OCI-LY1 (cell line): ENCODE results near the gene THTPA.
"Not testable (repeated sequence)": the region's sequence is repeated elsewhere in the genome, so short reads cannot be mapped to it uniquely, and the experiment has no call there.

Source experiments
- H2AFZ ChIP-seq: fragments of 200-600 bp; sonication (generic), shearing (Covaris generic); 2 replicates; pipeline ENCODE4 v1.6.0; 2014; ENCODE audit warnings: antibody characterized with exemption, mild to moderate bottlenecking, low read length
- H3F3A ChIP-seq: fragments of 200-600 bp; sonication (generic), shearing (Covaris generic); 2 replicates; pipeline ENCODE4 v1.6.0; 2014; ENCODE audit warnings: mild to moderate bottlenecking, antibody characterized with exemption, low read length, moderate library complexity; ENCODE audit not compliant: insufficient read depth
- H3K27ac ChIP-seq: fragments of 200-600 bp; sonication (generic); 2 replicates; pipeline ENCODE4 v1.5.1; 2014; ENCODE audit warnings: low read length, mixed run types, mild to moderate bottlenecking, low read depth; ENCODE audit not compliant: poor library complexity, severe bottlenecking
- H3K27me3 ChIP-seq: fragments of 200-600 bp; sonication (generic); 2 replicates; pipeline ENCODE4 v1.6.0; 2014; ENCODE audit warnings: antibody characterized with exemption, mild to moderate bottlenecking, low read length, moderate library complexity; ENCODE audit not compliant: insufficient read depth
- H3K36me3 ChIP-seq: fragments of 200-600 bp; sonication (generic); 2 replicates; pipeline ENCODE4 v1.6.1; 2014; ENCODE audit warnings: mild to moderate bottlenecking, antibody characterized with exemption, low read length, moderate library complexity, mixed read lengths; ENCODE audit not compliant: insufficient read depth
- H3K4me1 ChIP-seq: fragments of 200-600 bp; sonication (generic); 2 replicates; pipeline ENCODE4 v1.5.1; 2014; ENCODE audit warnings: mild to moderate bottlenecking, low read length, moderate library complexity; ENCODE audit not compliant: insufficient read depth, severe bottlenecking
- H3K4me2 ChIP-seq: fragments of 200-600 bp; sonication (generic), shearing (Covaris generic); 2 replicates; pipeline ENCODE4 v1.6.1; 2014; ENCODE audit warnings: low read length
- H3K4me3 ChIP-seq: fragments of 200-600 bp; sonication (generic); 2 replicates; pipeline ENCODE4 v1.5.1; 2014; ENCODE audit warnings: low read length, low read depth, mild to moderate bottlenecking, mixed read lengths; ENCODE audit not compliant: poor library complexity, severe bottlenecking
- H3K79me2 ChIP-seq: fragments of 200-600 bp; shearing (Covaris generic); 2 replicates; pipeline ENCODE4 v1.6.1; 2016; ENCODE audit warnings: mixed run types, low read length, mixed read lengths; ENCODE audit not compliant: insufficient read depth
- H3K9ac ChIP-seq: fragments of 200-600 bp; sonication (generic), shearing (Covaris generic); 2 replicates; pipeline ENCODE4 v1.6.1; 2014; ENCODE audit warnings: mild to moderate bottlenecking, low read length, mixed read lengths
- H3K9me2 ChIP-seq: fragments of 200-600 bp; sonication (generic), shearing (Covaris generic); 2 replicates; pipeline ENCODE4 v1.6.1; 2014; ENCODE audit warnings: low read depth, mild to moderate bottlenecking, low read length, mixed read lengths
- H3K9me3 ChIP-seq: fragments of 200-600 bp; shearing (Covaris generic); 2 replicates; pipeline ENCODE4 v1.6.1; 2014; ENCODE audit warnings: low read length, mixed read lengths
- H4K20me1 ChIP-seq: fragments of 200-600 bp; sonication (generic), shearing (Covaris generic); 2 replicates; pipeline ENCODE4 v1.6.0; 2016; ENCODE audit warnings: mild to moderate bottlenecking, low read length; ENCODE audit not compliant: insufficient read depth
- EZH2 ChIP-seq: fragments of 200-600 bp; sonication (generic), shearing (Covaris generic); IDR thresholded peaks from 2 replicates; pipeline ENCODE4 v1.8.0; 2017; ENCODE audit warnings: borderline replicate concordance, mixed run types, mild to moderate bottlenecking, antibody characterized with exemption, low read length, moderate library complexity, mixed read lengths
- TF ChIP-seq, protein P1 (sequence below): fragments of 200-600 bp; sonication (generic), shearing (Covaris generic); IDR thresholded peaks from 2 replicates; pipeline ENCODE4 v1.5.1; 2017; ENCODE audit warnings: mild to moderate bottlenecking, antibody characterized with exemption, low read length, moderate library complexity, mixed read lengths

THTPA gene

DNA sequence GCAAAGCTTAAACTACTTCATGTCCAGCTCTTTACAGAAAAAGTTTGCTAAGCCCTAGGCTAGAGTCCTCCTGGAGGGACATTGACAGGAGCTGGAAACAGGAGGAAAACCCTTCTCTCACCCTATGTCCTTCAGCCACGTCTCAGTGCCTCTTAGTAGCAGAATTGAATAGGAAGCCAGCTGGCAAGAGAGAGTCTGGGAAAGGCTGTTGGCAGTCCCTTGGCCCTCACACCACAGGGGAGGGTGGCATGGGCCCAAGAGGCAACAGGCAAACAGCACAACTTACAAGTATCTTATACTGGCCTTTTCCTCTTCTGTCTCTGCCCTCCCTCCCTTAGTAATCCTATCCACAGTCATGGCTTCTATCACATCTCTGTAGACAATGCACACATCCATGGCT lies 52.4 kb downstream of the THTPA start:
- TF ChIP-seq, protein P1, sequence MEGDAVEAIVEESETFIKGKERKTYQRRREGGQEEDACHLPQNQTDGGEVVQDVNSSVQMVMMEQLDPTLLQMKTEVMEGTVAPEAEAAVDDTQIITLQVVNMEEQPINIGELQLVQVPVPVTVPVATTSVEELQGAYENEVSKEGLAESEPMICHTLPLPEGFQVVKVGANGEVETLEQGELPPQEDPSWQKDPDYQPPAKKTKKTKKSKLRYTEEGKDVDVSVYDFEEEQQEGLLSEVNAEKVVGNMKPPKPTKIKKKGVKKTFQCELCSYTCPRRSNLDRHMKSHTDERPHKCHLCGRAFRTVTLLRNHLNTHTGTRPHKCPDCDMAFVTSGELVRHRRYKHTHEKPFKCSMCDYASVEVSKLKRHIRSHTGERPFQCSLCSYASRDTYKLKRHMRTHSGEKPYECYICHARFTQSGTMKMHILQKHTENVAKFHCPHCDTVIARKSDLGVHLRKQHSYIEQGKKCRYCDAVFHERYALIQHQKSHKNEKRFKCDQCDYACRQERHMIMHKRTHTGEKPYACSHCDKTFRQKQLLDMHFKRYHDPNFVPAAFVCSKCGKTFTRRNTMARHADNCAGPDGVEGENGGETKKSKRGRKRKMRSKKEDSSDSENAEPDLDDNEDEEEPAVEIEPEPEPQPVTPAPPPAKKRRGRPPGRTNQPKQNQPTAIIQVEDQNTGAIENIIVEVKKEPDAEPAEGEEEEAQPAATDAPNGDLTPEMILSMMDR: no peak
- TF ChIP-seq EZH2: no peak
- H3K4me1 ChIP-seq: no peaks in the 10 kb centered on the region

GRCh38 chr14:23609001-23609400 lies 52.9 kb downstream of the THTPA start:
- no peaks in the 10 kb centered on the region for H3F3A ChIP-seq
- no peak overlapping the region for H3K4me2 ChIP-seq
- peaks cover 5% of the 10 kb centered on the region; the same call in 1 of the 2 replicates for H3K27me3 ChIP-seq
- no peak overlapping the region for H3K4me3 ChIP-seq
- no peak overlapping the region for H3K9ac ChIP-seq
- H2AFZ ChIP-seq: no peak overlapping the region
- no peaks in the 10 kb centered on the region for H3K9me2 ChIP-seq
- no peaks in the 10 kb centered on the region for H3K9me3 ChIP-seq
- H3K79me2 ChIP-seq: no peaks in the 10 kb centered on the region
- H4K20me1 ChIP-seq: no peaks in the 10 kb centered on the region
- H3K4me1 ChIP-seq: no peaks in the 10 kb centered on the region
- TF ChIP-seq EZH2: no peak
- TF ChIP-seq, protein P1: no peak
- H3K36me3 ChIP-seq: no peaks in the 10 kb centered on the region
- H3K27ac ChIP-seq: no peak overlapping the region

More for the DNA sequence above, 52.4 kb downstream of the THTPA start:
- no peak overlapping the region for H3K4me3 ChIP-seq
- no peaks in the 10 kb centered on the region for H3K9me2 ChIP-seq
- no peaks in the 10 kb centered on the region for H3F3A ChIP-seq
- H3K9ac ChIP-seq: no peak overlapping the region
- no peaks in the 10 kb centered on the region for H3K36me3 ChIP-seq
- H2AFZ ChIP-seq: no peak overlapping the region
- H4K20me1 ChIP-seq: no peaks in the 10 kb centered on the region
- H3K9me3 ChIP-seq: no peaks in the 10 kb centered on the region
- peaks cover 5% of the 10 kb centered on the region; the same call in 1 of the 2 replicates for H3K27me3 ChIP-seq
- H3K27ac ChIP-seq: no peak overlapping the region
- no peaks in the 10 kb centered on the region for H3K79me2 ChIP-seq
- no peak overlapping the region for H3K4me2 ChIP-seq

DNA sequence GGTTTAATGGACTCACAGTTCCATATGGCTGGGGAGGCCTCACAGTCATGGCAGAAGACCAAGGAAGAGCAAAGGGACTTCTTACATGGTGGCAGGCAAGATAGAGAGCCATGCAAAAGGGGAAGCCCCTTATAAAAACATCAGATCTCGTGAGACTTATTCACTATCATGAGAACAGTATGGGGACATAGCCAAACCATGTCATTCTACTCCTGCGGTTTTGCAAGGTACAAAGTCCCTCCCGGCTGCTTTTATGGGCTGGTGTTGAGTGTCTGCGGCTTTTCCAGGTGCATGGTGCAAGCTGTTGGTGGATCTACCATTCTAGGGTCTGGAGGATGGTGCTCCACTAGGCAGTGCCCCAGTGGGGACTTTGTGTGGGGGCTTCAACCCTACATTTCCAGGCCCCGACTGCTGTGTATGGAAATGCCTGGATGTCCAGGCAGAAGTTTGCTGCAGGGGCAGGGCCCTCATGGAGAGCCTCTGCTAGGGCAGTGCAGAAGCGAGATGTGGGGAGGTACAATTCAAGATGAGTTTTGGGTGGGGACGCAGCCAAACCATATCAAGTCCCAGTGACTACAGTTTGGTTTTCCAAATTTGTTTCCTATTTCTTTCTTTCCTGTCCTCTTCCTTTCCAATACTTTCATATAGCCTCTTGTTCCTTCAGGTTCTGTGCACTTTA lies 53.5 kb downstream of the THTPA start:
- H3K4me2 ChIP-seq, H3K27ac ChIP-seq, H3K36me3 ChIP-seq, H3F3A ChIP-seq, H3K9me2 ChIP-seq, H3K9ac ChIP-seq, H3K4me1 ChIP-seq, H2AFZ ChIP-seq, H3K27me3 ChIP-seq, H4K20me1 ChIP-seq, H3K9me3 ChIP-seq, H3K4me3 ChIP-seq, H3K79me2 ChIP-seq: not testable (repeated sequence)
